Fibroblast of lung (primary cell): ENCODE results near the gene CACNG7.

Experiments
- EZH2 ChIP-seq: IDR thresholded peaks from 2 replicates; pipeline ENCODE4 v1.5.1; 2012; ENCODE audit warnings: low read length, control low read depth, mild to moderate bottlenecking; ENCODE audit errors: missing control alignments
- TF ChIP-seq, protein P1 (sequence below), 2 donors: IDR thresholded peaks in 1 of 2; conservative IDR thresholded peaks in 1 of 2; 1 replicate in 1 of 2; 2 replicates in 1 of 2; pipeline ENCODE4 v1.5.1; 2011 to 2012; ENCODE audit warnings: low read length in 2 of 2, control low read depth in 1 of 2, inconsistent platforms in 1 of 2, low read depth in 1 of 2, mild to moderate bottlenecking in 1 of 2

DNA sequence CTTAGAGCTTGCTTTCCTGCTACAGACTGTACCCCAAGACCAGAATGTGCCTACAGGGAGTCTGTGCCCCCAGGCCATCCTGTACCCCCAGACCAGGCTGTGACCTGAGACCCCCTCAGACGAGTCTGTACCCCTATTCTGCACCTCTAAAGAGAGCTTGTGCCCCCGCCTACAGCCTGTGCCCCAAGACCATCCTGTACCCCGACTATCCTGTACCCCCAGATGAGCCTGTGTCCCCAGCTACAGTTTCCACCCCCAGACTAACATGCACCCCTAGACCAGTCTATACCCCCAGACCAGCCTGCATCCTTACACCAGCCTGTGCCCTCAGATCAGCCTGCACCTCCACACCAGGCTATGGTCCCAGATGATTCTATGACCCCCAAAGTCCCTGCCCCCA lies 84.4 kb downstream of the CACNG7 start:
- TF ChIP-seq EZH2, result no peak
- TF ChIP-seq, protein P1, sequence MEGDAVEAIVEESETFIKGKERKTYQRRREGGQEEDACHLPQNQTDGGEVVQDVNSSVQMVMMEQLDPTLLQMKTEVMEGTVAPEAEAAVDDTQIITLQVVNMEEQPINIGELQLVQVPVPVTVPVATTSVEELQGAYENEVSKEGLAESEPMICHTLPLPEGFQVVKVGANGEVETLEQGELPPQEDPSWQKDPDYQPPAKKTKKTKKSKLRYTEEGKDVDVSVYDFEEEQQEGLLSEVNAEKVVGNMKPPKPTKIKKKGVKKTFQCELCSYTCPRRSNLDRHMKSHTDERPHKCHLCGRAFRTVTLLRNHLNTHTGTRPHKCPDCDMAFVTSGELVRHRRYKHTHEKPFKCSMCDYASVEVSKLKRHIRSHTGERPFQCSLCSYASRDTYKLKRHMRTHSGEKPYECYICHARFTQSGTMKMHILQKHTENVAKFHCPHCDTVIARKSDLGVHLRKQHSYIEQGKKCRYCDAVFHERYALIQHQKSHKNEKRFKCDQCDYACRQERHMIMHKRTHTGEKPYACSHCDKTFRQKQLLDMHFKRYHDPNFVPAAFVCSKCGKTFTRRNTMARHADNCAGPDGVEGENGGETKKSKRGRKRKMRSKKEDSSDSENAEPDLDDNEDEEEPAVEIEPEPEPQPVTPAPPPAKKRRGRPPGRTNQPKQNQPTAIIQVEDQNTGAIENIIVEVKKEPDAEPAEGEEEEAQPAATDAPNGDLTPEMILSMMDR (conservative IDR thresholded peaks at IDR 0.05 in 1 of 2, IDR thresholded peaks at IDR 0.05 in 1 of 2; ENCODE audit: low read depth in 1 of 2, low read length in 2 of 2), result no peak
